Activated CD4-positive, alpha-beta T cell treated with anti-CD3 and anti-CD28 coated beads, Interleukin-2, amount 50 U/mL, for 1 hour (primary cell): ENCODE measurements around the gene EFHD2.
"Not testable (repeated sequence)": the region's sequence is repeated elsewhere in the genome, so short reads cannot be mapped to it uniquely, and the experiment has no call there.

Source experiments
- DNase-seq: peaks from one replicate; pipeline ENCODE4 v3.0.0-alpha.2; 2020

EFHD2 gene

GRCh38 chr1:15434739-15435138 lies 25.1 kb downstream of the EFHD2 start:
- not testable (repeated sequence) for DNase-seq

GRCh38 chr1:15435239-15436077 lies 25.8 kb downstream of the EFHD2 start:
- DNase-seq: no peak

- DNase-seq: no peak
Observed at GRCh38 chr1:15436881-15437442, 27.3 kb downstream of the EFHD2 start.

- no peak for DNase-seq
Observed at GRCh38 chr1:15439325-15439724, 29.6 kb downstream of the EFHD2 start.

- no peak for DNase-seq
Observed at GRCh38 chr1:15440357-15440756, 30.7 kb downstream of the EFHD2 start.

- DNase-seq: no peak
Observed at GRCh38 chr1:15441247-15441646, 31.6 kb downstream of the EFHD2 start.

GRCh38 chr1:15442119-15442518 lies 32.4 kb downstream of the EFHD2 start:
- no peak for DNase-seq

GRCh38 chr1:15442759-15443158 lies 33.1 kb downstream of the EFHD2 start:
- DNase-seq: no peak

- DNase-seq: no peak
Observed at GRCh38 chr1:15443281-15443680, 33.6 kb downstream of the EFHD2 start.

GRCh38 chr1:15444468-15445389 lies 35.0 kb downstream of the EFHD2 start:
- DNase-seq: no peak

- no peak for DNase-seq
Observed at GRCh38 chr1:15445390-15446122, 35.9 kb downstream of the EFHD2 start.

GRCh38 chr1:15446212-15446611 lies 36.5 kb downstream of the EFHD2 start:
- DNase-seq: no peak

- no peak for DNase-seq
Observed at GRCh38 chr1:15448877-15449462, 39.3 kb downstream of the EFHD2 start.

GRCh38 chr1:15449567-15449966 lies 39.9 kb downstream of the EFHD2 start:
- no peak for DNase-seq

GRCh38 chr1:15451014-15451722 lies 41.5 kb downstream of the EFHD2 start:
- DNase-seq: no peak

- DNase-seq: no peak
Observed at GRCh38 chr1:15452216-15452615, 42.5 kb downstream of the EFHD2 start.

GRCh38 chr1:15452866-15453571 lies 43.3 kb downstream of the EFHD2 start:
- no peak for DNase-seq

GRCh38 chr1:15453734-15454133 lies 44.0 kb downstream of the EFHD2 start:
- no peak for DNase-seq

GRCh38 chr1:15454256-15454655 lies 44.6 kb downstream of the EFHD2 start:
- DNase-seq: no peak

- DNase-seq: no peak
Observed at GRCh38 chr1:15455522-15455921, 45.8 kb downstream of the EFHD2 start.

- no peak for DNase-seq
Observed at GRCh38 chr1:15456313-15456954, 46.7 kb downstream of the EFHD2 start, which contains the start of gene CELA2A. Gene CELA2A, plus strand, starts transcription at chr1:15456732. Its CDS starts 22 bp downstream, at chr1:15456754.
